Activated CD4-positive, alpha-beta T cell treated with anti-CD3 and anti-CD28 coated beads, Interleukin-2, amount 50 U/mL, for 16 hours (primary cell): ENCODE measurements around the gene NEDD9.

Experiments used
- DNase-seq: peaks from one replicate; pipeline ENCODE4 v3.0.0-alpha.2; 2020

Gene NEDD9

DNA sequence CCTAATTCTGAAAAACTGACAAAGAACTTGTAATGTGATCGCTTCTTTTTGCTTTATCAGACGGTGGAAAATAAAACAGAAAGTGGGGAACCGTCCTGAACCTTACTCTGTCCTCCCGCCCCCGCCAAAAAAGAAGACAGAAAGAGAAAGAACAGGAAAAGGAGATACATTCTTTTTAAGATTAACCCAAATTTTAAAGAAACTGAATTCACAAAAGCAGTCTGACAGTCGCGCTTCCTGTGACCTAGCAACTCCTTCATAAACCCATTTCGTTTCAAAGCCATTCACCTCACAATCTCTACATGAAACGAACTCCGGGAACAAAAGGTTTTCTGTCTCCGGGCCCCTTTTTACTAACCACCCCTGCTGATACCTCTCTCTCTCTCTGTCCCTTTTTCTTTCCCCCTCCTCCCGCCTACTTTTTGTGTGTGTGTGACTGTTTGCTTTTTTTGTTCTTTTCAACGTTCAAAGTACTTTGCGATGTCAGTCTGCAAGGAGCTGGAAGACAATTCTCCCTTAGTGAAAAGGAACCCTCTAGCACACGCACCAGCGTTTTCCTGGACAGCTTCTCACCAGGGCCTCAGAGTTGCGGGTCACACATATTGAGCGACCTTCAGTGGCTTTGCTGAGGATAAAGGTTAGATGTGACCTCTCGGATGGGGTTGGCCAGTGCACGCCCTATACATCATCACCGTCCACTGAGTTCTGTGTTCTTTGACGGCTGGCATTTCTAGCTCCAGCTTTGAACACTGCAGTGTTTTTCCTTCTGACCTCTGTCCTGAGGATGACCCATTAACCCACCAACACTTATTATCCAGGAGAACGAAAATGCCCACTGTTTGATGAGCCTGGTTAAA lies 530 bp upstream of the NEDD9 start:
- DNase-seq = no peak

DNA sequence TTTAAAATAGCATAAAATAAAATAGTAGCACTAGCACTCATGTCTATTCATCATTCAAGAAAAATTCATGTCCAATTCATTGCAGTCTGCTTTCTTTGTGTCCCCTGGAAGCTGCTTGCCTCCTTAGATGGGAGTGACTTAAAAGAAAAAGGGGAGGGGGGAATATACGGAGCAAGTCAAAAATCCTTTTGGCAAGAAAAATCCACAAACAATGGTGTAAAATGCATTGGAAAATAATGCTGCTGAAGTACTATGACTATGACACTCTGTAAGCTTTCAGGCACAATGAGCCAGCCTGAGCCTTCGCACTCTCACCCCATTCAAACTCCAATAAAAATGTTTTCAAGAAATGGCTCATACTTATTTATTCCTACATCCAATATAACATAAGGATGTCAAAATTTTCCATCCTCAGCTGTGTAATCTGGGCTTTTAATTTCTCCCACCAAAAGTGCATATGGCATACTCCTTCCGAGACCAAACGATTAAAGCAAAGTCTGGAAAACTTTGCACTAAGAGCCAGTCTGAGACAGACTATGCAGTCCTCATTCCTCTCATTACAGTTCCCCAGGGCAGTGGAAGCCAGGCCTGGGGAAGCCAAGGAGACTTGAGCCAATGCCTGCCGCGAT lies 790 bp downstream of the NEDD9 start:
- no peak for DNase-seq

DNA sequence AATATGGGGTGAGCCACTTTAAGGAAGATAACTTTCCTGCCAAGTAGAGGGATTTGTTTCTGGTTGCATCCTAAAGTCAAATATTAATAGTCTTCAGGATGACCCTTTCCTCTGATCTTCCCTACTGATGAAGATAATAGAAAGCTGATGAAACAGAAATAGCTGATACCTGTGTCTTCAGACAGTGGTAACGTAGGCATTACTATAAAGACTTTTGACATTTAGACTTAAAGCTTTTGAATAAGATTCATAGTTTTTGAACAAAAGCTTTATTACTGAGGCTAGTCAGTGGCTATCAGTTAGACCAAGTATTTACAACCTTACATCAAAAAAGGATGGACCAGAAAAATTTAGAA lies 1.4 kb downstream of the NEDD9 start:
- no peak for DNase-seq

DNA sequence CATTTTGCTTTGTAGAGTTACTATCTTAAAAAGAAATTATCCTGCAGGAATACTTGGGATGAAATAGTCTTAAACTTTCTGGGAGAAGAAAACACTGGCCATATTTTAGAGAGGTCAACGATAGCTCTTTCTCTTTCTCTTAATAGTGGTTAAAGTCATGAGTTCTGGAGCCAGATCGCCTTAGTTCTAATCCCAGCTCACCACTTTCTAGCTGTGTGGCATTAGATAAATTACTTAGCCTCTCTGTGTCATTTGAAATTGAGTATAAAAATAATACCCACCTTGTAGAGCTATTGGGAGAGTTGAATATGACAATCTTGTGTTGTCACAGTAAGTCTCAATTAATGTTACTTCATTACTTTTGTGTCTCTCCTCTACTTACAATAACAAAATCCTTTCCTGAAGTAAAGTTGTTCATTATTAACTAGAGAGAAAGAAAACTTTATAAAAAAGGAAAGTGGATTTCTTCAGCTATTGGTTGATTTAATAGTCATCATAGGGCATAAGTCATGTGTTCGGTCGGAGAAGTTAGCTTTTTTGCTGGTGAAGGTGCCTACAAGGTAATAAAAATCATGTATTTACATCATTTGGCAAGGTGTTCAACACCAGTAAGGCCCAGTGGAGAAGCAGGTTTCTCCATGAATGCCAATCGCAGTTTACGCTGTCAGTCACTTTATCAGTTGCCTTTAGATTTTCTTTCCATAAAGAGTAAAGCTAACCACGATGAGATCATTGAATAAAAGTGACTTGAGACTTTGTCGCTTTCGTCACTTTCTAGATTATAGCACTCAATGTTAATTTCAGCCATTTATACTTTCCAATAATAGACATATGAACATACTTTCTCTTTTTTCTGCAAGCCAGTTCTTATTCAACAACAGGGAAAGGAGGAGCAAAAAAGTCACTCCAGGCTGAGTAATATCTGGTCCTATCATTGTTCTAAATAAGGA lies 2.0 kb downstream of the NEDD9 start:
- peak; percentile 33 for DNase-seq

DNA sequence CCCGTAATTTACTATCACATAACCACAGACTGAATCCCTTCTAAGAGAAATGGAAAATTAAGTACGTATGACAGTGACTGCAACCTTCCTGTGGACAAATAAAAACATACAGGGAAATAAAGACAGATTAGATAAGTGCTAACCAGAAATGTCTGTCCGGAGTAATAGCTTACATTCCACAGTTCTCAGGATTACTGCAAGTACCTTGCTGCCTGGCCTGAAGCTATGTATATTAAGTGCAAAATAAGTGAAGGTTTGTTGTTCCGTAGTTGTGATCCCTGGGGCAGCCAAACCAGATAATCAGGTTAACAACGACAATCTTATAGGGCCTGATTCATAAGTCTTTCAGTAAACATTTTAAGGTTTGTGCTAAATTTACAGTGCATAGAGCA lies 2.8 kb downstream of the NEDD9 start:
- no peak for DNase-seq

DNA sequence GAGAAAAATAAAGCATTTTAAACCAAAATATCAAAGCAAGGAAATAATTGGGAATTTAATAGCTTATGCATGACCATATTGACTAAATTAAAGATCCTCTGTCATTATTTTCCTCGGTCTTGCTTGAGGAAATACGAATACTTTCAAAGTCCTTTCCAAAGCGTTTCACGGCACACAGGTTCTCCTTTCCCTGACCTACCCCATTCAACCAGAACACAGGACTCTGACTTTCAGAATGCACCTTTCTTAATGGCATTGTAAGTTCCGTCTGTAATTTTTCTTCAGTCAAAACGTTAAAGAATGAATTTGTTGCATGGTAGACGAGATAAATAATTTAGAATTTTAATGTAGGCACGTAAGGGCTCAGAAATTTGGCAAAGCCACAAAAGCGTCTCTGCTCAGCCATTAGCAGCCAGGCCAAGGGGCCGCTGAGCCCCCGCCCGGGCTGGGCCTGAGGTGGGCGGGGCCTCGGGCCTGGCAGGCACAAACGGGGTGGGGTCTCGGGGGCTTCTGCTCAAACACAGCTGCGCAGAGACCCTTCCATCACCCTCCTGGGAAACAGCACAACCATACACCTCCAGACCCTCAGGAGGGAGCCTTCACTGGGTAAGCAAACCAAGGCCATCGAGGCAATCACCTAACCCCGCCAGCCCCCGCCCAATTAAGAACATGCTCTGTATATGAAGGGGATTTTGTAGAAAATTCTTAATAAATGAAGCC lies 3.4 kb downstream of the NEDD9 start:
- DNase-seq = no peak

DNA sequence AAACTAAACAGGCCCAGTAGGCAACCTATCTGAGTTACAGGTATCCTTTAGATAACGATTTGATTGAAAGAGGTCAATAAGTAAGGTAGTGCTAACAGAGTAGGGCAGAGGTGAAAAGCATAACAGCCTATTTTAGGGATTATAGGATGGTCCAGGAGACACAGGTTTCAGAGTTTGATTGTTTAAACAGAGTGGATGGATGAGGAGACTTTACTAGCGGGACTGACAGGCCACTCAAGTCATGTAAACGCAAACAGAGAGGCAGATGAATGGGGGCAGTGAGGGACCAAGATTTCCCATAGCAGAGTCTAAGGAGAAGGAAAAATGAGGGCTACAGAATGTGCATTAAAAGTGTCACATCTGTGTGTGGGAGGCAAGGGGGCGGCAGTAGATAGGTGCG lies 4.8 kb downstream of the NEDD9 start:
- no peak for DNase-seq

DNA sequence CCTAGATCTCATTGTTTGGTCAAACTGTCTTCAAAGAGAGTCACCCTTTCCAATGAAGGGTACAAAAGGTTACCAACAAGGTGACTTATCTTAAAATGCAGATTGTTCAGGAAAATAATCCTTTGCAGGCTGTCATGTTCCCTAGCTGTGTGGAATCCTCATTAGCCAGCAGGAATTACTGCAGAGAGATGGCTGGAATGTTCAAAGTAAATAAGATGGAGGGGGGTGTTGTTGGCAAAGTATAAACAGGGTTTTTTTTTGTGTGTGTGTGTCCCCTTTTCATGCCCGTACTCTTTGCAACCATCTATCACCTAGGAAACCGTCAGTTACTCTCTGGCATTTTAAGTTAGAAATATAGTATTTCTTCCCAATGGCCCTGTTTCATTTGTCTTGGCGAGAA lies 6.5 kb downstream of the NEDD9 start:
- no peak for DNase-seq

DNA sequence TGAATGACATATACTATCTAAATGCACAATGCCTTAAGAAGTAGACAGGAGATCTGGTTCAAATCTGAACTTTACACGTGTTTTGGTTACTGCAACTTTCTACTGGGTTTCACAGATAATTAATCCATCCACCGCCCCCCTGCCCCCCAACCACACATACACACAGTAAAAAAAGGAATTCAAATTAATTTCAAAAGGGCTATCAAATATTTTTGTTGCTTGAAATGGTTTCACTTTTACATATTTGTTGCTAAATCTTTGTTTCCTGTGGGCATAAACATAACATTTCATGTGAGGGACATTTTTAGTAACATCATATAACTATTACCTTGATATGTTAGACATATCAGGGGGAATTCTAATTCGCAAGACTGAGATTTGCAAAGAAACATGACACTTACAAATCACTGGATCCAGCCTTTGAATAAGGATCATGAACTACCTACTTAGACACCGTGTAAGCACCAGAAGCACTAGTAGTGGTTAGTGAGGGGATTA lies 7.5 kb downstream of the NEDD9 start:
- DNase-seq = peak; percentile 46

DNA sequence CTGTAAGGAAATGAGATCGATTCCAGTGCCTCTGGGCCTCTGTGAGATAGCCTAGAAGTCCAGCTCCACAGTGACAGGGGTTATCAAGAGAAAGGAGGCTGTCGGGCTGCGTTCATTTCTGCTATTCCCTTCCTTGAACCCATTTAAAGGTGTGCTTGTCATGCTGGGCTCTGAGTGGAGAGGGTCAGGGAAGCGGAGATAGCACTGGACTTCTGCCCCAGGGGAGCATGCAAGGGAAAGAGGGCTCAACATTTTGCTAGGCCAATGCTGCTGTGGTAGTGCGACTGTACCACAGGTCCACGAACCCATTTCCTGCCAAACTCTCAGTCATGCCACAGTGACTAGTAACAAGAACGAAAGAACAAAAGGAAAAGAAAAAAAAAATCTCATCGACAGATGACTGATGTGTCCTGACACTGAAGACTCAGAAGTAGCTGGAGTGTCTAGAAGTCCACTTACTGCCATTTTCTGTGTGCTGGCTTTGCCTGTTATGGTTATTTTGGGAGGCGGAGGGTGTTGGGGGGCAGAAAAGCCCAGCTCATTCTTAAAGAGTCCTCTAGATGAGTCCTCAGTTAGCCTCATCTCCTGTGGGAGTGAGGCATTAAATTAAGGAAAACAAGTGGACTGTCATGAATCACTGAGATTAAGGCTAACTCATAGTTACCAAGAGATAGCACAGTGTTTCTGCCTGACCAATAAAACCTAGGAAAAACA lies 8.1 kb downstream of the NEDD9 start:
- DNase-seq = peak; percentile 86

DNA sequence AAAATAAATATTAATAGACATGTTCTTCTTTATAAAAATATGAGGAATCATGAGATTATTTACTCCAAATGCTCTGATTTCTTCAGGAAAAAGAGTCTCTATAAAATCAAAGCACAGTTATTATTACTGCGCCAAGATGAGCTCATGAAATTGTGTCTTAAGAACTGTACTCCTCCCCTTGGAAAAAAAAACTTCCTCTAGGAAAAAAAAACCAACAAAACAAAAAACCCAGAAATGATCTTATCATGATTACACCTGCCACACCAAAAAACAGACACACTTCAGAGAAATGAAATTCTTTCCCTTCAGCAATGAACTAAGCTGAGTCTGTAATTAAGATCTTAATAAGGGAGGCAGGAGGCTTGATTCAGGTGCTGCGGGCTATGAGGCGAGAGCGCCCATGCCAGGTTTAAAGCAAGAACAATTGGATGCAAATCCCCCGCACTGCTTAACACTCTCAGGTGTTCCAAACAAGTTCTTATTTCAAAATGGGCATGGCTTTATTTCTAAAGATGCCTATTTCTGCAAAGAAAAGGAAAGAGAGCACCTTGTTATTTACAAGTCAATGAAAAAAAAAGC lies 9.1 kb downstream of the NEDD9 start:
- no peak for DNase-seq

DNA sequence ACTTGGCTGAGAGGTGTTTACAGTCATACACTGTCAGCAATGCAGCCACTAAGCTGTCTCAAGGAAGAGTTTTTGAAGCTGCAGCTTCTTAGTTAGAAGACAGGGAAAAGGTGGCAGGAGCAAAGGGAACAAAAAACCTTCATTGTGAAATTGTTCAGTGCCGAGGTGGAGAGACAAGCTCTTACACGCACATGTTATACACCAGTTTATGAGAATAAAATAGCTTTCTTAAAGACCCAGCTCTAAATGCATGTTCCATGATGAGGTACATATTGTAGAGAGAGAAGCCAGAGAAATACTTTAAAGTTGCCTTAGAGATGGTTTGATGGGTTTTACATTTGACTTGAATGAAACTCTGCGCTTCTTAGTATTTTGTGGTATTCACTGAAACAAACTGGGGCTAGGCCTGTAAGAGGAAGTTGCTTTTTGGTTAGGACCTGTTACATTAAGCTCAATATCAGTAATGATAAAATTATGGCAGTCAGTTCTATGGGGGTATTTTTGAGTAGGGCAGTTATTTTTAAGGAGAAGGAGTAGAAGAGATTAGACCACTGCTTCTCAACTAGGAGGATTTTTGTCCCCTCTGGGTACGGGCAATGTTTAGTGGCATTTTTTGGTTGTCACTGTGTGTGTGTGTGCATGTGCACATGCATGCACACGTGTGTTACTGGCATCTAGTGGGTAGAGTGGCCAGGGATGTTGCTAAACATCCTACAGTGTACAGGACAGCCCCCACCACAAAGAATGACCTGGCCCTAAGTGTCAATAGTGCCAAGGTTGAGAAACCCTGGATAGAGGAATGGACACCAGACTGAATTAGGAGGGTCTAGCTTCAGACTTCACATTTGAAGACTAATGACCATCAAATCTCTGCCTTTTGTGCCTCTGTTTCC lies 9.8 kb downstream of the NEDD9 start:
- peak; percentile 35 for DNase-seq

DNA sequence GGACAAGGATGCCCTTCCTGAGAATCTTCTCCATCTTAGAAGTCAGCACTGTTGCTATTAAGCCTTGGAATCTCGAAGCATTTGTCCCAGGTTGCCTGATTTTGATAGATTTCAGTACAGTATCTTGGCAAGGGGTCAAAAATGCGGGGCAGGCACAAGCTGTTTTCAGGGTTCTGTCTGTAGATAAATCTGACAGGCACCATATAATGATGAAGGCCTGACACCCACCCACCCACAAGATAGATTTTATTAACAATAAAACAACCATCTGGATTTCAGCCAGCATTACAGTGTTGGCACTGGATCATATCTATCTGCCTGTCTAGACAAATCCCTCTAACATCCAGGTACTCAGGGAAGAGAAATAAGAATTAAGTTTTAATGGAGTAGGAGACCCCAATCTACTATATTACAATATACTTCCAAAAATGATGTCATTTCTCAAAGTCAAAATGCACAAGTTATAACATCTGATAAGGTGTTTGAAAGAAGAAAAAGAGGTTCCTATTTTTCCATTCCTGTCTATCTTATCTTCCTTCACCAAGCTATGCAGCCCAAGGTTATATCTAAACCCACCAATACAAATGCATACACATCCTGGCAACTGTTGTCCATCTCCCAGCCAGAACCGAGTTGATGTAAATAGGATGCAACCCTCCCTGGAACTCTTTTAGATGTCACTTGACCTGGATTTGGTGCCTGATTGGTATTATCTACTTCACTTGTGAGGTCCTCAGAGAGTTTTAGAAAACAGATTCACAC lies 10.7 kb downstream of the NEDD9 start:
- no peak for DNase-seq

DNA sequence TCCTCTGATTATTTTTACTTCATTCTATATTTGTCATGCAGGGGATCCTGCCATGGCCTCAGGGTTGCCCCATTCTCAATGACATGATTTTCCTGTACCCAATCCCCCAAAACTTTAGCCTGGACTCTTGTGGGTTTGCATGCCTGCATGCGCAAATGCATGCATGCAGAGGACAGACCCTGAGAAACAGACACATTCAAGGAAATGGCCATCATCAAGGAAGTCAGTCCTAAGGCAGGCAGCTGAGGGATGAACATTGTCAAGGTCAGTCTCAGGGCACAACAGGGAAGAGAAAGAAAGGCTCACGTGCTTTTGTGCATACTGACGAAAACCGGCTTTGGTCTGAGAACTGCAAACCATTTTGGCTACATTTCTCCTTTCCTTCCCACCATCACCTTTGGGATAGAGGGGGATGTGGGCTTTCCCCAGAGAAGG lies 13.1 kb downstream of the NEDD9 start:
- no peak for DNase-seq

DNA sequence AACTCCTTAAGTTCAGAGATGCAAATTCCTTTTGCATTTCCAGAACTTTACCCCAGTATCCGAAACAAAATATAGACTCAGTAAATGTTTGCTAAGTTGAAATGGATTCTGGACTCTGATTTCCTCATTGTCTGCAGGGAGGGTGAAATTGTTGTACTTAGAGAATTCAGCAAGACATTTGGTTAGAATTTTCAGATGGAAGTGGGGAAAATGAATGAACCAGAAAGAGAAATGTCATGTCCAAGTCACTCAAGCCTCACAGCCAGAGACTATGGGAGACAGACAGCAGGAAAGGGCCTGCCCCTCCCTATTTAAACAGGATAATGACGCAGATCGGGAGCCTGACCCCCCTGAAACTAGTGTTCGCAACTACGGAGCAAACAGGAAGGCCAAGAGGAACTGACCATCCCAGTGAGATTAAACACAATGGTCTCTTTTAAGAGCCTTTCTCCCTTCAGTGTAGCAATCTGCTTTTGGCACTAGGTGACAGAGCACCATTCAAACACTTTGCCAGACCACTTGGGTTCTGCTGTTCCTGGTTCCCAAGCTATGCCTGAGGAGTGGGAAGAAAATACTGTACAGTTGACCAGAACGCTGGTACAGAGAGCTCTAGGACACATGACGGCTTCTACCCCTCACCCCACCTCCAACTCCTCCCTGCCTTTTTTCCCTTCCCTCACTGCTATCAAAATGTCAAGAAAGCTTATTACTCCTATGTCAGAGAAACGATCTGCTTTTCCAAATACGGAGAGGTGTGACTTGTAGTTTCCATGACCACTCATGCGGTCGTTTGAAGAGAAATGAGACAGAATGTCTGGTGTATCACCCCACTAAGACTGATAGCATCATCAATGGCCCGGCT lies 13.7 kb downstream of the NEDD9 start:
- peak; percentile 44 for DNase-seq

DNA sequence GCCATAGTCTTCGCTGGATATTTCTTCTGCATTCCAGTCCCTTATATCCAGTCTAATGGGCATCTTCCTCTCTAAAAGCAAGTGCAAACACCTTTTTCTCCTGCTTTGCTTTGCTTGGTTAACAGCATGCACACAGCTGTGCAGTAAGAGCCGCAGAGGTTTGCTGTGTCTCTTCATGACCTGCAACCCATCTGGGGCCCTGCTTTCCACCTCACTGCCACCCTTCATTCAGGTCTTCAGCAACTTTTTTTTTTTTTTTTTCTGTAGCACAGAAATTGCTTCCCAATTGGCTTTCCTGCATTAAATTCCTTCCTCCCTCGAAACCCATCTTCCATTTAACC lies 14.4 kb downstream of the NEDD9 start:
- no peak for DNase-seq

DNA sequence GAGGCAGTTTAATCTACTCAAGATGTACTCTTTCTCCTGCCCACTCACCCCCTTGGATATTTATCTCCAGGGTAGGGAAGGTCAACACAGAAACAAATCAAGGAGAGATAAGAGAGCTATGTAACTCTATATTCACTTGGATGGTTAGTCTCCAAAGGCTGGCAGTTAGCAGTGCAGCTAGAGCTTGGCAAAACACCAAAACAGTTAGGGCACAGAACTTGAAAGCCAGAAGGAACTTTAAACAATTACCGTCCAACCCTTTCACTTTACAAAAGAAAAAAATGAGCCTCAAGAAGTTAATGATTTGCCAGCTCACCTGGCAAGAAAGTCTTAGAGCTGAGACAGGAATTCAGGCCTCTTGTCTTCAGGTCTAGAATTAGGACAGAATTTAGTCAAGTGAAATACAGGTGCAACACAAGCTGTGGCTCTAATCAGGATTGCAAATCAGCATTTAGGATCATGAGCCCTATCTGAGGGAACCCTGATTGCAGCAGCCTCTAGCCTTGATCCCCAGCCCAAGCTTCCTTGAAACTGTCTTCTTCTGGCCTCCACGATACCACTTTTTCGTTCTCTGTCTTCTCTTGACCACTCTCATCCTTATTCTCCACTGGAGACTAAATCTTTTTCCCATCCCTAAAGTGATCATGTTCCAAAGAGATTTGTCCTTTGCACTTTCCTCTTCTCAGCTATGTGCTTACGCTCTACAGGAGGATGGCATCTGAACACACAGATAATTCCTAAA lies 14.9 kb downstream of the NEDD9 start:
- no peak for DNase-seq

DNA sequence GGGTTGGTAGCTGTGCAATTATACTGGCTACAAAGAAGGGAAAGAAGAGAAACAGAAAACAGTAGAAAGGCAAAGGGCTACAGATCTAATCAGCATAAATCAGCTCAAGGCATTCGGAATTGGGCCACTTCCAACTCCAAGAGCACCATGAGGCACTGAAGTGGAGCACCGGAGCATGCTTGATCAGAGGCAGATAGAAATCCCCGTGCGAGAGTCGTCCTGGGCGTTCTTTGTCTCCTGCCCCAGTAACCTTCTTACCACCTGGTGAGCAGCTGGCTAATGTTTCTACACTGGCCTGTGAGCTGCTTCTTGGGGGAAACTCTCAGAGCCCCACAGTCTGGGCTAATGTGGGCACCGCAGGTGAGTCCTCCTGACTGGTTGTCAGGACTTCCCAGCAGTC lies 16.7 kb downstream of the NEDD9 start:
- DNase-seq = no peak
